HG02973 (cell line): ENCODE results near the gene KCNE3.
A peak's percentile ranks its signal among the peaks of the same experiment; 100 is the strongest.

Experiments used
- ATAC-seq: cut with Tn5 transposase; IDR thresholded peaks from one replicate; pipeline ENCODE4 v1.9.1; 2021; ENCODE audit warnings: moderate library complexity; ENCODE audit not compliant: unreplicated experiment

Gene KCNE3

GRCh38 chr11:74471668-74472429, 4.5 kb upstream of the KCNE3 start:
- ATAC-seq = no peak

- ATAC-seq = no peak
These were observed 3.7 kb upstream of the KCNE3 start for GRCh38 chr11:74471037-74471436.

- no peak for ATAC-seq
These were observed 3.2 kb upstream of the KCNE3 start for GRCh38 chr11:74470526-74470925.

GRCh38 chr11:74468936-74469335, 1.6 kb upstream of the KCNE3 start:
- no peak for ATAC-seq

GRCh38 chr11:74468521-74468920, 1.2 kb upstream of the KCNE3 start:
- ATAC-seq = no peak

- ATAC-seq = no peak
These were observed 709 bp upstream of the KCNE3 start for GRCh38 chr11:74468058-74468457.

GRCh38 chr11:74465291-74465708, 2.0 kb downstream of the KCNE3 start:
- ATAC-seq = no peak

GRCh38 chr11:74464746-74465145, 2.6 kb downstream of the KCNE3 start:
- no peak for ATAC-seq

GRCh38 chr11:74463216-74463615, 4.1 kb downstream of the KCNE3 start:
- ATAC-seq = no peak

- no peak for ATAC-seq
These were observed 4.7 kb downstream of the KCNE3 start for GRCh38 chr11:74462631-74463030.

GRCh38 chr11:74462009-74462408, 5.3 kb downstream of the KCNE3 start:
- no peak for ATAC-seq

- ATAC-seq = no peak
These were observed 6.7 kb downstream of the KCNE3 start for GRCh38 chr11:74460481-74461154.

GRCh38 chr11:74460065-74460464, 7.3 kb downstream of the KCNE3 start:
- no peak for ATAC-seq

- ATAC-seq = no peak
These were observed 7.8 kb downstream of the KCNE3 start for GRCh38 chr11:74459584-74459983.

GRCh38 chr11:74457356-74457755, 10.0 kb downstream of the KCNE3 start:
- ATAC-seq = no peak

- no peak for ATAC-seq
These were observed 13.9 kb downstream of the KCNE3 start for GRCh38 chr11:74453373-74453975.

- ATAC-seq = no peak
These were observed 15.0 kb downstream of the KCNE3 start for GRCh38 chr11:74452366-74452765.

- no peak for ATAC-seq
These were observed 17.0 kb downstream of the KCNE3 start for GRCh38 chr11:74450318-74450717.

- ATAC-seq = peak; percentile 59
These were observed 17.9 kb downstream of the KCNE3 start for GRCh38 chr11:74449369-74449931.

- ATAC-seq = no peak
These were observed 19.6 kb downstream of the KCNE3 start for GRCh38 chr11:74447720-74448119.

GRCh38 chr11:74446532-74446938, 20.8 kb downstream of the KCNE3 start:
- ATAC-seq = no peak
